ENCODE measurements around the gene KIZ.

GRCh38 chr20:21257192-21257591 lies 131.3 kb downstream of the KIZ start:
- TF ChIP-seq CTCF (IDR thresholded peaks at IDR 0.05), result no peak
- TF ChIP-seq EP300 (IDR thresholded peaks at IDR 0.05), result no peak
- TF ChIP-seq POLR2AphosphoS5 (IDR thresholded peaks at IDR 0.05), result no peak
- TF ChIP-seq POLR2A (IDR thresholded peaks at IDR 0.05), result no peak

Data from upper lobe of left lung (tissue), 4 donors.